GM12891 (cell line): ENCODE measurements around the gene ANKUB1.

Experiments used
- PAX5 ChIP-seq: IDR thresholded peaks from 2 replicates; pipeline ENCODE4 v1.6.1; 2011; ENCODE audit warnings: low read length, moderate library complexity, mild to moderate bottlenecking; ENCODE audit not compliant: insufficient read depth, severe bottlenecking
- POLR2A ChIP-seq: IDR thresholded peaks from 2 replicates; pipeline ENCODE4 v1.6.1; 2011; ENCODE audit warnings: low read depth, low read length, control low read depth
- POLR2AphosphoS5 ChIP-seq: IDR thresholded peaks from 2 replicates; pipeline ENCODE4 v1.6.1; 2011; ENCODE audit warnings: low read depth, low read length, control low read depth
- SPI1 ChIP-seq: IDR thresholded peaks from 2 replicates; pipeline ENCODE4 v1.6.1; 2011; ENCODE audit warnings: low read depth, low read length, control low read depth
- TAF1 ChIP-seq: IDR thresholded peaks from 2 replicates; pipeline ENCODE4 v1.6.1; 2011; ENCODE audit warnings: low read depth, low read length, control low read depth

- no peak for TF ChIP-seq POLR2A
- no peak for TF ChIP-seq PAX5
- no peak for TF ChIP-seq TAF1
- TF ChIP-seq POLR2AphosphoS5: no peak
- no peak for TF ChIP-seq SPI1
Observed at GRCh38 chr3:149768704-149769103, 23.6 kb downstream of the ANKUB1 start.
